IPS DF 6.9 (cell line): ENCODE results near the gene FBLN1.
"Not testable (repeated sequence)": the region's sequence is repeated elsewhere in the genome, so short reads cannot be mapped to it uniquely, and the experiment has no call there.

Source experiments
- DNase-seq: peaks from one replicate; pipeline ENCODE4 v3.0.0-alpha.2; 2013; ENCODE audit warnings: low read depth, low spot score
- H3K27ac ChIP-seq: one replicate; pipeline ENCODE4 v1.5.1; 2013; ENCODE audit warnings: low read length, control low read depth
- H3K27me3 ChIP-seq: 2 replicates; pipeline ENCODE4 v1.6.1; 2013; ENCODE audit warnings: mild to moderate bottlenecking, low read length; ENCODE audit not compliant: control insufficient read depth, insufficient read depth
- H3K36me3 ChIP-seq: 2 replicates; pipeline ENCODE4 v1.6.1; 2013; ENCODE audit warnings: low read length; ENCODE audit not compliant: control insufficient read depth, insufficient read depth
- H3K4me1 ChIP-seq: 2 replicates; pipeline ENCODE4 v1.6.1; 2013; ENCODE audit warnings: low read length; ENCODE audit not compliant: control insufficient read depth, insufficient read depth
- H3K4me3 ChIP-seq: 2 replicates; pipeline ENCODE4 v1.5.1; 2013; ENCODE audit warnings: mild to moderate bottlenecking, low read length
- H3K9me3 ChIP-seq: 2 replicates; pipeline ENCODE4 v1.6.1; 2013; ENCODE audit warnings: low read length, inconsistent platforms; ENCODE audit not compliant: control insufficient read depth, insufficient read depth
- WGBS: extraction: QIAGEN DNeasy Blood & Tissue Kit; methylation state at CpG from one replicate; pipeline ENCODE4 v1.1.7; 2013; ENCODE audit warnings: mixed read lengths, missing lambda C conversion rate; ENCODE audit not compliant: insufficient read length, insufficient coverage; 5-methylcytosine and 5-hydroxymethylcytosine counted together

FBLN1 gene

DNA sequence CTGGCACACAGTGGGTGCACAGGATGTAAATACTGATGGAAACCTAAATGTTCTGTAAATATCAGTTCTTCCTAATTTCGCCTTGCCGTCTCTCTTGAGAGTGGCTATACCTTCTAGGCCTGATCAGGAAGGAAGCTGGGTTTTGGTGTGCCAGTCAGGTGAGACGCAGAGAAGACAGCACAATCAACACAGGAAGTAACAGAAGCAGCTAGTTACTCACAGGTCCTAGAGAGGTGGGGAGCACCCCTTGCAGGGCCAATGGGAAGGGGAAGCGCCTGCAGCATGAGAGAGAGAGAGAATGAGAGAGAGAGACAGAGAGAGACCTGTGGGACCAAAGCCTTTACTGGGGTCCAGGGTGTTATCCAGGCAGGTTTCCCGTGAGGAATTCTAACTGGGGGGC, 80.8 kb downstream of the FBLN1 start:
- H3K27me3 ChIP-seq = no peaks in the 10 kb centered on the region
- H3K4me3 ChIP-seq = no peak overlapping the region
- H3K4me1 ChIP-seq = no peaks in the 10 kb centered on the region
- DNase-seq = no peak
- H3K27ac ChIP-seq = no peak overlapping the region
- no peaks in the 10 kb centered on the region for H3K36me3 ChIP-seq
- H3K9me3 ChIP-seq = no peaks in the 10 kb centered on the region
- no CpG with 5 or more reads among the region's 5 CpGs for WGBS

DNA sequence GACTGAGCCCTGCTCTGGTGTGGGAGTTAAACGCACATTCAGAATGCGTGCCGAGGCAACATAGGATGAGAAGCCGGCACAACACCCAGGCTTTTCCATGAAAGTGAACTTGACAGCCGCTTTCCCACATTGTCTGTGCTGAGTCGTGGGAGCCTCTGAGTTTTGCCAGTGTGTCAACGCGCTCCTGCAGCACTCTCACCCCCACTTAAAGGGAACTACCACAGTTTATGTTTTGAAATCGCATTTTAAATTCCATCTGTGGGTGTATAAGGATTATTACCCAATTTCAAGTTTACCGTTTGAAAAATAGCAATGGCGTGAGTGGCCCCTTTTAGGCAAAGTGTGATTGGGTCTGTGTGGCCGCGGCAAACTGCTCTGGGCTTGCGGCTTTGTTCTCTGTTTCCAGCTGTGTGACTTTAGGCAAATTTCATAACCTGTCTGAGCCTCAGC, 81.5 kb downstream of the FBLN1 start:
- H3K4me1 ChIP-seq = no peaks in the 10 kb centered on the region
- no peak for DNase-seq
- no peak overlapping the region for H3K27ac ChIP-seq

DNA sequence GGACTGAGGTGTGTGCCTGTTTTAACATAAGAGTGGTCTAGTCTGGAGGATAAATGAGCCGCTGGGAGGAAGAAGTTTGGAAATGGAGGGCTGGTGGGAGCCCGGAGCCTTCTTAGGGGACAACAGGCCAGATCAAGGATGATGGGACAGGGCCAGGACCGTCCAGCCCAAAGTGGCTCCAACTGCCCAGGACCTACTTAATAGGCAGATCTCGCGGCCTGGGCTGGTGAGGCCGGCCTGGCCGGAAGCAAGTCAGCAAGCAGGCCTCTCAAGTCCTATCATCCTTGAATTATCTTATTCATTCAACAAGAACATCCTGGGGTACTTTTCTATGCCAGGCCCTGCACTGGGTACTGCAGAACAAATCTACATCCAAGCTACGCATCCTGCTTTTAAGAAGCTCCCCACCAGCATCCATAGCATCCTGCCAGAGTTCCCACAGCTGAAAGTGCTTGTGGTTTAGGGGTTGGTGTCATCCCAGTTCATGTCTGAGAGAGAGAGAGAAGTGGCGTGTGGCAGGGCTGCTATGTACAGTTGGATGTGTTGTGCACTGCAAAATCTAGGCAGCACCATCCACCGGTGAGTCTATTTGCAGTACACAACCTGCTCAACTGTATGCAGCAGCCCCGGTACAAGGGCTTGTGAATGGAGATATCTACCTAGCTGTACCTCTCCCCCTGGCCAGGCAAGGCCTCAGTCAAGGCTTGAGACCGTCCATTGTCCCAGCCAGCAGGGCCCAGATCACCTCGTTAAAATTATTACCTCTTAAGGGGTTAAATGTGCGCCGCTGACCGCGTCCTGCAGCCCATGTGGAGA, 82.1 kb downstream of the FBLN1 start:
- DNase-seq = no peak
- Histone ChIP-seq H3K4me1 (no peaks in the 10 kb centered on the region), H3K4me3 (no peak overlapping the region), H3K27me3 (no peaks in the 10 kb centered on the region), H3K36me3 (no peaks in the 10 kb centered on the region), H3K9me3 (no peaks in the 10 kb centered on the region), H3K27ac (no peak overlapping the region)
- no CpG with 5 or more reads among the region's 17 CpGs for WGBS

More for the DNA sequence above, 81.5 kb downstream of the FBLN1 start:
- no peaks in the 10 kb centered on the region for H3K27me3 ChIP-seq
- H3K4me3 ChIP-seq = no peak overlapping the region
- WGBS = no CpG with 5 or more reads among the region's 14 CpGs
- H3K36me3 ChIP-seq = no peaks in the 10 kb centered on the region
- H3K9me3 ChIP-seq = no peaks in the 10 kb centered on the region

DNA sequence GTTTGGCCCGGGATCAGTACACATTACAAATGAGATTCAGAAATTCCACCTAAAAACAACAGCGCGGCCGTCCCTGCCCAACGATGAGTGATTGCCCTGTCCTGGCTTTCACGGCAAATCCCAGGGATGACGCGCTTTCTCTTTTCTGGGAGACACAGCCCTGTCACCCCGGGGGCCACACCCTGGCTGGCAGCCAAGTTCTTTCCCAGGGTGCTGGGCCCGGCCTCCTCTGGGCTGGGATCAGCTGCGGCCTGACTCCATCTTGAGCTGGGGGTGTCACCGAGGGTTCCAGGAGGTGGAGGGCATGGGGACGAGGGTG, 82.7 kb downstream of the FBLN1 start:
- Histone ChIP-seq H3K27me3 (no peaks in the 10 kb centered on the region), H3K36me3 (no peaks in the 10 kb centered on the region), H3K9me3 (no peaks in the 10 kb centered on the region), H3K4me3 (no peak overlapping the region), H3K4me1 (no peaks in the 10 kb centered on the region), H3K27ac (no peak overlapping the region)
- no CpG with 5 or more reads among the region's 13 CpGs for WGBS
- no peak for DNase-seq

DNA sequence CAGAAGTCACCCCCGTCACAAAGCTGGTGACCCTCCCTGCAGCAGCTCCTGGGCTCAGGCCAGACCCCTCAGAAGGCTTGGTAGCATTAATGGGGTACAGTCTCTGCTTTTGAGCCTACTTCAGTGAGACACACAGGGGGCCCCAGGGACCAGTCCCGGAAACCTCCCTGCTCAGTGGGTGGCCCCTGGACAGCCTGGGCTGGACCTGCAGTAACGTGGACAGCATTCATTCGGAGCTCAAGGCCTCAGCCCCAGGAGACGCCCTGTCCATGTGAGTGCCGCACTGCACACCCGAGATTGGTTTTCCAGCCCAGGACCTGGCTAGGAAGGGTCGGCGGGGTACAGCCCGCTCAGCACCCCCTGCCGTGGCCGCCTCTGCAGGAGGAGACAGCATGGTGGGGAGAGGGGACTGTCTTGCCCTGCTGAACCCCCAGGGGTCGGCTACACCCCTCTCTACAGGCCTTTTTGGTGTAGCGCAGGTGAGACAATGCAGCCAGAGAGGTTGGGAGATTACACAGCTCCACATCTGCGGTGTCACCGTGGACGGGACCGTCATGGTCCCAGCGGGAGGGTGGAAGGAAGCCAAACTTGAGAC, 83.4 kb downstream of the FBLN1 start:
- H3K4me1 ChIP-seq = no peaks in the 10 kb centered on the region
- H3K36me3 ChIP-seq = no peaks in the 10 kb centered on the region
- H3K4me3 ChIP-seq = no peak overlapping the region
- no CpG with 5 or more reads among the region's 19 CpGs for WGBS
- H3K9me3 ChIP-seq = no peaks in the 10 kb centered on the region
- no peaks in the 10 kb centered on the region for H3K27me3 ChIP-seq
- DNase-seq = no peak
- no peak overlapping the region for H3K27ac ChIP-seq

DNA sequence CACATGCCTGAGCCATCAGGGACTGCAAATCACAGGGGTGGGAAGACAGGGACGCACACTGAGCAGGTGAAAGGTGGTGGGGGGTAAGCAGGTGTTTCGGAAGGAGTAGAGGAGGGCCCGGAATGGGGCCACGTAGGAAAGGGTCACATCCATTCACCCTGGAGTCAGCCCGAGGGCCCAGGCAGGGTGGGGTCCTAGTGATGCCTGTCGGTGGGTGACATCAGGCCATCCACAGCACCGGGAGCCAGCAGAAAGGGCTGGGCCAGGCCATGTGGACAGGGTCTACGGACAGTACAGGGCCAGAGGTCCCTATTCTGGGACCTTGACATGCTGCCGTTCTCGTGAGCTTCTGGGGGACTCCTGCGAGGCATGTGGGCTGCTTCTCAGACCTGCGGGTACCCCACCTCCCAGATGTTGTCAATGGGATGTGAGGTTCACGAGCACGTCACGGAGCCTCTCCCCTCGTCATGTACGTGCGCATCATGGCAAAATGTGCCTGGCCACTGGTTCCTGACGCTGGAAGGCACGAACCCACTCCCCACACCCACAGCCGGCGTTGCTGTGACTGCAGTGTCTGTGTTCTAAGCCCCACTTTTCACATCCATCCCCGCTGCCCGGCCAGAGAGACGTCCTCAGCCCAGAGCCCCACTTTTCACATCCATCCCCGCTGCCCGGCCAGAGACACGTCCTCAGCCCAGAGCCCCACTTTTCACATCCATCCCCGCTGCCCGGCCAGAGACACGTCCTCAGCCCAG, 84.1 kb downstream of the FBLN1 start:
- no peaks in the 10 kb centered on the region for H3K36me3 ChIP-seq
- DNase-seq = no peak
- no peaks in the 10 kb centered on the region for H3K4me1 ChIP-seq
- no peaks in the 10 kb centered on the region for H3K9me3 ChIP-seq
- H3K27me3 ChIP-seq = no peaks in the 10 kb centered on the region
- no CpG with 5 or more reads among the region's 31 CpGs for WGBS
- H3K4me3 ChIP-seq = no peak overlapping the region
- H3K27ac ChIP-seq = no peak overlapping the region

DNA sequence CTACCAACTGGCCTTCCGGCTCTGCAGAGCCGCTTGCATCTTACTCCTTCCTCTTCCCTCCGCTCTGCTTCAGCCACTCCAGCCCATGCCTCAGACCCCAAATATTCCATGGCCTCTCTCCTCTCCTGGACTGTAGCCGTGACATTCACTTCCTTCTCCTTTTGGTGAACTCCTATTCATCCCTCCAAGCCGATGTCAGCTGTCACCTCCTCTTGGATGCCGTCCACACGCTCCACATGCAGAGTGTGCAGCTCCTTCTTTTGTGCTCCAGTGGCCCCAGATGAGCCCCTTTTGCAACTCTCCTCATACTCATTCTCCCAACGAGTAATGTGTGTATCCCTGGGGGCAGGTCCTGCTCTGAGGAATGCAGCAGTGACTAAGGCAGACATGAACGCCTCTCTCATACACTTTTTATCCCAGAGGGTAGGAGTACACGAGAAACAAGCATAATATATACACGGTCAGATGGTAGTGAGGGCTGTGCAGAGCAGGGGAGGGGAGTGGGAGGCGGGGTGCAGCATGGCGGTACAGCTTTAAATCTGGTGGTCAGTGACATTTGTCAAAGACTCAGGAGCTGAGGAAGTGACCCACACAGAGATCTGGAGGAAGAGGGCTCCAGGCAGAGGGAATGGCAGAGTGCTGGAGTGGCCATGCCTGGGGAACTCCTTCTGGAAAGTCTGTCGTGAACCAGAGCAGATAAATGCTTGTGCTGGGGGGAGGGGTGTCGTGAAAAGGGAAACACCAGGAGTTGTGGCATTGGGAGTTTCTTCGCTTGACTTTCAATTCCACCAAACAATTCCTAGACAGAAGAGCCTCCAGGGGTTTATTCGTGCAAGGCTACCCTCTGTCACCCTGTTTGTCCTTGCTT, 85.2 kb downstream of the FBLN1 start:
- WGBS = no CpG with 5 or more reads among the region's 17 CpGs
- H3K4me3 ChIP-seq = no peak overlapping the region
- no peaks in the 10 kb centered on the region for H3K4me1 ChIP-seq
- no peak for DNase-seq
- no peaks in the 10 kb centered on the region for H3K27me3 ChIP-seq
- H3K36me3 ChIP-seq = no peaks in the 10 kb centered on the region
- H3K27ac ChIP-seq = no peak overlapping the region
- no peaks in the 10 kb centered on the region for H3K9me3 ChIP-seq

DNA sequence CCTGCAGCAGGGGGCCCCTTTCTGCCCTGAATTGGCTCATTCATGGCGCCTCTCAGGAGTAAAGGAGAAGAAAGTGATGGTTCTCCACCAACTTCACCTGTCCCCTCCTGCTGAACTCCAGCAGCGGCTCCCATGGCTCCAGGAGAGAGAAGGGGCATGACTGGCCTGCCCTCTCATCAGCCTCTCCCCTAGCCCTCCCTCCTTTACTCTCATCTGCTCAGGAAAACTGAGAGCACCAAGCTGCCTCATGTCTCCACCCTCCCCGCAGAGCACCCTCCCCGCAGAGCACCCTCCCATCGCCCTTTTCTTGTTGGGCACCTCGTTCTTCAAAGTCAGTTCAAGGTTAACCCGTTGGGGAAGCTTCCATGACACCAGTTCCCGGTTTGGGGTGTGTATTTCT, 86.9 kb downstream of the FBLN1 start:
- no peaks in the 10 kb centered on the region for H3K36me3 ChIP-seq
- WGBS = no CpG with 5 or more reads among the region's 8 CpGs
- H3K9me3 ChIP-seq = no peaks in the 10 kb centered on the region
- DNase-seq = no peak
- H3K4me1 ChIP-seq = no peaks in the 10 kb centered on the region
- H3K27me3 ChIP-seq = no peaks in the 10 kb centered on the region
- no peak overlapping the region for H3K4me3 ChIP-seq
- H3K27ac ChIP-seq = no peak overlapping the region

DNA sequence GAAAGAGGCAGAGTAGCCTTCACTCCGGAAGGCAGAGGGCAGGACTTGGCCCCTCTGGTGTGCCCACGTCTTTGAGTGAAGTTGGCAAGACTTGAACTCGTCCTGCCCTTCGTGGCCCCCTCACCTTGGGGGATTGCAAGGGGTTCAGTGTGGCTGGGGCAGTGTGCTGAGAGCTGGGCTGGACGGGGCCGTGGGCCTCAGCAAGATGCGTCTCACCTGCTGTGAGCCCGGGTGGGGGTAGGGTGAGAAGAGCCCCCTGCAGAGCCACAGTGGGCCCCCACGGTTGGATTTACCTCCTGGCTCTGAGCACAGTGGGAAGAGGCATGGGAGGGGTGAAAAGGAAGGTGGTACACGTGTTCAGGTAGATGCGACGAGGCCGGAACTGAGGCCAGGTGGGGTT, 87.6 kb downstream of the FBLN1 start:
- no peaks in the 10 kb centered on the region for H3K27me3 ChIP-seq
- no peaks in the 10 kb centered on the region for H3K4me1 ChIP-seq
- DNase-seq = no peak
- no peak overlapping the region for H3K4me3 ChIP-seq
- H3K27ac ChIP-seq = no peak overlapping the region
- H3K9me3 ChIP-seq = no peaks in the 10 kb centered on the region
- no peaks in the 10 kb centered on the region for H3K36me3 ChIP-seq
- WGBS = no CpG with 5 or more reads among the region's 13 CpGs

DNA sequence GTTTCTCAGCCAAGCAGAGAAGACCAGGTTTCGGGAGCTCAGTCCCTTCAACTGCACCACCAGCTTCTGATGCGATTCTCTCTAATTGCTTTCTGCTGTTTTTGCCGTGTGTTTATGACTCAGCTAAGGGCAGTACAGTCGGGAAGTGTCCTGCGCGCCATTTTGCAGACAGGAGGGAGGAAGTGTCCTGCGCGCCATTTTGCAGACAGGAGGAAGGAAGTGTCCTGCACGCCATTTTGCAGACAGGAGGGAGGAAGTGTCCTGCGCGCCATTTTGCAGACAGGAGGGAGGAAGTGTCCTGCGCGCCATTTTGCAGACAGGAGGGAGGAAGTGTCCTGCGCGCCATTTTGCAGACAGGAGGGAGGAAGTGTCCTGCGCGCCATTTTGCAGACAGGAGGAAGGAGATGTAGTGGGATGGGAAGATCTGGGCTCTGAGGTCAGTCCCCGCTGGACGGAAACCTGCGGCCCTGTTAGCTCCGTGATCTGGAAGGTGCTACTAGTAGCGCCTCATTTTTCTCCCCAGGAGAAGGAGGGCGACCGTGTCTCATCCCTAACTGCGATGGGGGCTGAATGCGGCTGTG, 89.0 kb downstream of the FBLN1 start:
- not testable (repeated sequence) for H3K4me1 ChIP-seq, H3K27ac ChIP-seq, H3K36me3 ChIP-seq, DNase-seq, H3K27me3 ChIP-seq, H3K9me3 ChIP-seq, H3K4me3 ChIP-seq
- no CpG with 5 or more reads among the region's 26 CpGs for WGBS
